GM18505 (cell line): ENCODE measurements around the gene FGF10.

Source experiments
- ATAC-seq: cut with Tn5 transposase; IDR thresholded peaks from one replicate; pipeline ENCODE4 v1.9.1; 2021; ENCODE audit not compliant: unreplicated experiment
- POLR2A ChIP-seq: IDR thresholded peaks from 4 replicates; pipeline ENCODE4 v1.6.1; 2011; ENCODE audit warnings: borderline replicate concordance; ENCODE audit not compliant: insufficient read depth, insufficient read length; ENCODE audit errors: extremely low read depth

FGF10 gene

DNA sequence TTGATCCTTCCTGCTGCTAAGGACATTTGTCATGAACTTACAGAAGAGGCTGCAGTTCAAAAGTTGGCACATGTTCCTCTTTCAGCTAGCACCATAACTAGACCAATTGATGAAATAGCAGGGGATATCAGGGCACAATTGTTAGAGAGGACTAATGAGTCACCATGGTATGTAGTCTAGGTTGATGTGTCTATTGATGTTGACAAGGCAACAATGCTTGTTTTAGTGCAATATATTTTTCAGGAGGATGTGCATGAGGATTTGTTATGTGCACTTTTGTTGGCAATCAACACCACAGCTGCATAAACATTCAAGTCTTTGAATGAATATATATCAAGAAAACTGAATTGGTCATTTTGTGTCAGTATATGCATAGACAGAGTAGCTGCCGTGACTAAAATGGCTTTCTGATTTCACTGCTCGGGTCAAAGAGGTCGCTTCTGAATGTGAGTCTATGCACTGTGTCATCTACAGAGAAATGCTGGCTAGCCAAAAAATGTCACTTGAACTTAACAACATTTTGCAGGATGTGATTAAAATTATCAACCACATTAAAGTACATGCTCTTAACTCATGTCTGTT lies 68.0 kb downstream of the FGF10 start:
- no peak for ATAC-seq
- TF ChIP-seq POLR2A = no peak

DNA sequence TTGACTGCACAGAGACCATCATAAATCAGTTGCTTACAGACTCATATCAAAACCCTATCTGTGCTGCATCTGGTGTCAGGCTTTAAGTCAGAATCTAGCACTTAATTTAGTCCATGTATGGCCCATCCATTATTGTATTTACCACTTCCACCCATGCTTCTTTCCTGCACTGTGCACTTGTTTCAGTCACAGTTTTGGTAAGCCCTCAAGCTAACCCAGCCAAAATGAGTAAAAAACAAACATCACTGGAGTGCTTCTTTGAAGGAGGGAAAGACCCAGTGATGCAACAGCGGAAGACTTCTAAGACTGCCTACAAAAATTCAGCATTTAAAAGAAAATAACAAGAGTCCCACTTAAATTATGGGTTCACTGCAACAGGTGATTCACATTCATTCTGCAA lies 69.0 kb downstream of the FGF10 start:
- no peak for TF ChIP-seq POLR2A
- ATAC-seq = no peak

DNA sequence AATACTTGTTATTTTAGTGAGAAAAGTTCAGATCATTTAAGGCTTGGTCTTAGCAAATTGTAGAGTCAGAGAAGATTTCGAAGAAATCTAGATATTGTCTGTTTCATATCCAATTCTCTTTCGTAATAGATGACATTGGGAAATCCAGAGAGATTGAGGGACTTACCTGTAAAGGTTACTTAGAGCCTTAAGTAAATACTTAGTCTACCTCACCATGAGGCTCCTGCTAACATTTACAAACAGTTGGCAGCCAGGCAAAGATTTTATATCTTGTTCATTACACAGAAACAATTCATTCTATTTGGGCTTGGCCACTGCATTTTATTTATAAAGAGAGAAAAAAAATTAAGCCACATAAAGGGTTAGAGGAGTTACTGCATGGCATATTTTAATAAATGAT lies 70.3 kb downstream of the FGF10 start:
- no peak for ATAC-seq

DNA sequence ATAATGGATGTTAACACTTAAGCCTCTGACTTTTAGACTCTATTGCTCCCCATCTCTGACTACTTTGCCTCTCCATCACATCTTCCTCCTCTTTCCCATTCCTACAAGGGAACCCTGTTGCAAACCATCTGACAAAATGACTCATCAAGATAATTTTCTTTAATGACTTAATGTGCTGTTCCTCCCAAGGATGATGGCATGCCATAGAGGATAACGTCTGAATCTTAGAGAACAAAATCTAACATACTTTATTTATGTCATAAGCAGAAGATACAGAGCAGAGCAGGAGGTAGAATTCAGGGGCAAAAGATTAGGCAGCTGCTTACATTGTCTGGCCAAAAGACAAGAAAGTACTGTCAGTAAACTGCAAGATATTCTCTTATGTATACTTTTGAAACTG lies 76.8 kb downstream of the FGF10 start:
- no peak for TF ChIP-seq POLR2A
- no peak for ATAC-seq

More for the DNA sequence above, 70.3 kb downstream of the FGF10 start:
- TF ChIP-seq POLR2A = no peak

DNA sequence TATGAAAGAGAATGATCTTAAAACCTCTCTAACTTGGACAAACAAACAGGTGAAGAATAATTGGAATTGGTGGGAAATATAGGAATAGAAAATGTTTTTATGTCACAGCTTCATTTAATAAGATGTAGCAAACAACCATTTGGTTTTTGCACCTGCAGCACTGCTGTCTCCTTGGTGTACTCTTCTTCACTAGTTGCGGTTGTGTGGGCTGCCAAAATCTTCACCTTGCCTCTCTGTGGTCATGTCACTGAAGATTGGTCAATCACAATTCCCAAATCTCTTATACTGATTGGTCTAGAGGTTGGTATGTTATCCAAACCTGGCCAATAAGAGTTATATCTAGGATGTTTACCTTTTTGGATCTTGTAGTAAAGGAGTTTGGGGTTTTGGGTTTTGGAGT lies 88.7 kb downstream of the FGF10 start:
- no peak for TF ChIP-seq POLR2A
- no peak for ATAC-seq

DNA sequence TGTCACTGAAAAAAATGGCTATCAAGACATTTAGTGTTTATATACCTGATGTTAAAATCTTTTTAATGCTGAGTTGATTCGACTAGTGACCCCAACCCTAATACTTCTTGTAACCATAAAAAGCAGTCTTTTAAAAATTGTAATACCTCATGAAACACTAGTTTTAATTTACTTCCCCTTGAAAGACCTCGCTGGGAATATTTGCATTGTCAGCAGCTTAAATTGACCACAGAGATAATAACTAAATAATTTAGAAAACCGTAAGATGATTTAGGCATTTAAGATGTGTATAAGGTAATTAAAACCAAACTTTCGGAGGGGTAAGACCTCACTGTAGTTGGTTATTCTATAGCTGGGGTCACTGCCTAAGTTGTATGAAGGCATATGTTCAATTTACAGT lies 89.8 kb downstream of the FGF10 start:
- ATAC-seq = no peak
- no peak for TF ChIP-seq POLR2A

DNA sequence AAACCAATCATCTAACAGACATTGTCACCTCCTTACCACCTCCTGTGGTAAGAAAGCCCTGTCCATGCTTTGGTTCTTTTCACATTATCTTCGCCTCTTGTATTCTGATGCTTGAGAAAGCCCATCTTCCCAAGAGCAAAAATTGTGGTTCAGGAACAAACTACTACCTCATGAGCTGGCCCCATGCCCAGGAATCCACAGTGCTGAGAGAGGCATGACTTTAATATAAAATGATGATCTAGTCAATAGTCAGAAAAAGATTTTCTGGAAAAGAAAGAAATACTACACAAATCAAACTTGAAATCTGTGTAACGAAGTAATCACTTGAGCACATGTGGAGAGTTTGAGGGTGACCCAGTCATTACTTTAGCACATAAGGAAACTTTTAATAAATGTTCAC lies 94.7 kb downstream of the FGF10 start:
- no peak for ATAC-seq
- no peak for TF ChIP-seq POLR2A

DNA sequence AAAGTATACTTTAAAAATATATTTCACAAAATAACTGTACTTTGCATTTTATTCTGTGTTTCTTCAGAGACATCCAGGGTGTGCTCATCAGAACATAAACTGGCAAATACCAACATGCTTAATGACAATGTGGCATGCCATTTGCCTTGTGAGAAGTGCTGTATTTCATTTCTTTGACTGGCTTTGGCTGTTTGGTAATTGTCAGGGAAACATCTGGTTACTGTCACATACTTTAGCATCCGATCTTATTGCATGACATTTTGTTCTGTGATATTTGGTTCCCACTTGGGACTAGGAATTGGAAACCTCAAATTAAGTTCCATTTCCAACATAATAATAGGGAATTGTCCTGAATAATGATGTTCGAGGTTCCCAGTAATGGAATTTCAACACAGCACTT lies 96.5 kb downstream of the FGF10 start:
- TF ChIP-seq POLR2A = no peak
- ATAC-seq = no peak

DNA sequence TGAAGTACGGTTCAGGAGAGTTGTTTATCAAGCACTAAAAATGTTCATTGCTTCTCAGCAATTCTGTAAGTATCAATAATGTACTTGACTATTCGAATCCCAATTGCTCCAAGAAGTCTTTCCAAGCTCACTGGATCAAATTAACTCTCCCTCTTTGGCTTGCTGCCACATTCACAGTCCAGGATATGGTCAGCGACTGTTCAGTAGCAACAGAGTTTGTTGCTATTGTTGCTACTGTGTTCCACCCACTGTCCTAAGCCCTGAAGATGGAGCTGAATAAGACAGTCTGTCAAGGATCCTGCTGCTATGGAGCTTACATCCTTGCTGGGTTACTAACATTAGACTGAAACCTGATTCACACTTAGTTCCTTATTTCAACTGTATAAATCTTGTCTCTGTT lies 110.8 kb downstream of the FGF10 start:
- no peak for TF ChIP-seq POLR2A
- ATAC-seq = no peak

DNA sequence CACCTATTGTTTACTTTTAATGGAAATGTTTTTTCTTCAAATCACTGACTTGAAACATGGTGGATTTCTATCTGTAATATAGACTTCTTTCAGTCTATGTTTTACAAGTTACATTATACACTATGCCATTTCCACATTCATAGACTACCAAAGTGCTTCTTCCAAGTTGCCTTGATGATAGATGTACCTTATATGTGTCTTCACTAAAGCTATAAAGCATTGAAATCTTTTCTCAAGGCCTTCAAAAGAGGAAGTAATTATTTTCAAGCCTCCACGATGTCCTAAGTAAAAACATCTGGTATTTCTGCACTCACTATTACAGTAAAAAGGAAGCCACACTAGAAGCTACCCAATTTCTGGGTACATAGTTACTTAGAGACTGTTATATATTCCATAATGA lies 113.3 kb downstream of the FGF10 start:
- no peak for ATAC-seq
- no peak for TF ChIP-seq POLR2A

DNA sequence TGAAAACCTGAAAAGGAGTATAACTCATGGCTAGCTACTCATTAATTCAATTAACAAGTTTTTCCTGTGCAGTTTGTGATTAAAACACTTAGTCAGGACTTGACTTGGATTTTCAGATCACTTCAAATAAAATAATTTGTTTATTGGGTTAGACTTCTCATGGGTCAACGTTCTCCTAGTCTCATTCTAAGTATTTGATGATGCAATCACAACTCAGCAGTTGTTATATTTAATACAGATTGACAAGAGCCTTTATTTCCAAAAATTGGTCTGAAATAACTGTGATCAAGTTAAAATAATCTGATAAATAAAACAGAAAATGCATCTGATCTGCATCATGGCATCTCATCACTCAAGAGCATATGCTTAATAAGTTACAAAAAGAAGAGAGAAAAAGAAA lies 113.9 kb downstream of the FGF10 start:
- no peak for TF ChIP-seq POLR2A
- no peak for ATAC-seq

DNA sequence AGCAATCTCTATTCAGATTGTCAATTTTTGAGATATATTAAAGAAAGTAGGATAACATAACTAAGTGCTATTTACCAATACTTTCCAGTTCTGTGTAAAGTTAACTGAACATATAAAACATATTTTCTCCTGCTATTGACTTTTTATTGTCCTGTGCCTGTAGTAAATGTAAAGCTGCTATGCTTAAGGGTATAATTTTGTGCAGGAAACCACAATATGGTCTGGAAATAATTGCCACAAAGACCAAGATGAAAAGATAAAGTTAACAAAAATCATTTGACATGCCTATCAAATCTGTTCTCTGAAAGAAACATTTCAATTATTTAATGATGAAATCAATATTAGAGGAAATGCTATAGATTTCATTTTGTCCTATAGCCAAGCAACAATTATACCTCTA lies 121.3 kb downstream of the FGF10 start:
- TF ChIP-seq POLR2A = no peak
- ATAC-seq = no peak

DNA sequence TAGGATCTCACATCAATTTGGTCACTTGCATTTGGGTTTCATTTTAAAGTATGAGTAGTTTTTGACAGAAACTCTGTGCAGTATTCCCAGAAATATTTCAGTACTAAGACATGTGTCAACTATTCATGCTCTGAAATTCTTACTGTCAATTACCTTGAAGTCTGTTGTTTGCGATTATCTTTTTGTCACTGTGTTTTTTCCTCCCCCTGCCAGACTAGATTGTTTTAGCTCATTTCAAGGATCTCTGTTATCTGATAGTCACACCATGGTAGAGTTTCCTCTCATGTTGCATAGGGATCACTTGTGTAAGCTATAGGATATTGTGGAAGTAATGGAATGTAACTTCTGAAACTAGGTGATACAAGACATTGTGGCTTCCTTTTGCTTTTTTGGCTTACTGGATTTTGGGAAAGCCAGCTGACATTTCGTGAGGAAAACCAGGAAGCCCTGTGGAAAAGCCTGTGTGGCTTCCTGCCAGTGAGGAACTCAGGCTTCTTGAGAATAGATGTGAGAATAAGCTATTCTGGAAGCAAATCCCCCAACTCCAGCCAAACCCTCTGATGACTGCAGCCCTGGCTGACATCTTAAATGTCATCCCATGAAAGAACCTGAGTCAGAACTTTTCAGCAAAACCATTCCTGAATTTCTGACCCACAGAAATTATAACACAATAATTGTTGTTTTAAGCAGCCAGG lies 122.2 kb downstream of the FGF10 start:
- TF ChIP-seq POLR2A = no peak
- ATAC-seq = no peak

DNA sequence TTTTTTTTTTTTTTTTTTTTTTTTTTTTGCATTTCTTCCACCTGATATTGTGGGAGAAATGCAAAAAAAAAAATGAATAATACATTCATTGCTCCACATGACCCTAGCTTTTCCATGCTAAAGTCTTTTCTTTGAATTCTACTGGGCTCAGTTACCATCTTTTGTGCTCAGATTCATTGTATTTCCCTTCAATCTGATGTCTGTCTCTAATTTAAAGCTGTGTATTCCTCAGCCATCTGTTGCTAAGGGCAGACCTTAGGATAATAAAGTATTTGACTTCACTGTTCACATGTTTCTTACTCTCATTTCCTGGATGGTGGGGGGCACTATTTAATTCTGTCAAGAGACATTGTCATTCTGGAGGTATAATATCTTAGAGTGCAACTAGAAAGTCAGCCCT lies 123.5 kb downstream of the FGF10 start:
- TF ChIP-seq POLR2A = no peak
- ATAC-seq = no peak
